Panc1 (cell line): ENCODE data around the gene CAPN8. TPM values are rescaled to one million over a fixed set of nuclear protein-coding genes. Genes with fewer than 3 reads are reported as not detected.

Experiments used
- ATAC-seq: fragments of 200-7000 bp; cut with Tn5 transposase; 2 replicates; pipeline ENCODE4 v1.9.1; 2020; ENCODE audit warnings: mild to moderate bottlenecking, moderate library complexity
- BruUV-seq: library from RNA; stranded (reverse); fragments of 400-500 nt; replicated peaks from 2 replicates; lab custom pipeline; 2021; lab: Mats Ljungman, UMichigan
- CTCF ChIA-PET: fragments of 300-600 bp; sonication (Branson Sonifier 250); formaldehyde crosslinking; loops from one replicate; lab custom pipeline; 2022; ENCODE audit warnings: antibody characterized with exemption; lab: Charles Lee
- POLR2A ChIA-PET: fragments of 300-600 bp; sonication (Branson Sonifier 250); formaldehyde crosslinking; loops from one replicate; lab custom pipeline; 2022; ENCODE audit warnings: antibody characterized with exemption; lab: Charles Lee
- DNase-seq: peaks from one replicate; pipeline ENCODE4 v3.0.0-alpha.2; 2010; ENCODE audit warnings: low read depth, low spot score
- H3K27ac ChIP-seq: 2 replicates; pipeline ENCODE4 v1.5.1; 2011; ENCODE audit warnings: mild to moderate bottlenecking, low read length, inconsistent platforms
- H3K27me3 ChIP-seq: fragments of 200-500 bp; sonication (Bioruptor generic); 2 replicates; pipeline ENCODE4 v1.6.0; 2014; ENCODE audit warnings: low read length, inconsistent platforms; ENCODE audit not compliant: control insufficient read depth, insufficient read depth
- H3K36me3 ChIP-seq: fragments of 200-500 bp; sonication (Bioruptor generic); 2 replicates; pipeline ENCODE4 v1.5.1; 2014; ENCODE audit warnings: inconsistent platforms, mild to moderate bottlenecking, low read length, moderate library complexity; ENCODE audit not compliant: control insufficient read depth, insufficient read depth
- H3K4me1 ChIP-seq: 2 replicates; pipeline ENCODE4 v1.5.1; 2011; ENCODE audit warnings: inconsistent platforms, mild to moderate bottlenecking, low read length, moderate library complexity; ENCODE audit not compliant: control insufficient read depth, insufficient read depth
- H3K4me3 ChIP-seq, 2 experiments: 2 replicates each; pipeline ENCODE4 v1.5.1; 2011 to 2012; ENCODE audit warnings: low read depth in 2 of 2, low read length in 2 of 2, mild to moderate bottlenecking in 2 of 2, inconsistent platforms in 1 of 2, moderate library complexity in 1 of 2
- H3K9me3 ChIP-seq: fragments of 200-500 bp; sonication (Bioruptor generic); 2 replicates; pipeline ENCODE4 v1.5.1; 2014; ENCODE audit warnings: low read depth, mild to moderate bottlenecking, inconsistent platforms, low read length, moderate library complexity; ENCODE audit not compliant: control insufficient read depth, insufficient read depth
- POLR2AphosphoS5 ChIP-seq: IDR thresholded peaks from 2 replicates; pipeline ENCODE4 v1.6.1; 2012; ENCODE audit warnings: mild to moderate bottlenecking, low read depth, low read length, moderate library complexity
- SIN3A ChIP-seq: IDR thresholded peaks from 2 replicates; pipeline ENCODE4 v1.6.1; 2012; ENCODE audit warnings: low read depth, mild to moderate bottlenecking, low read length, moderate library complexity, borderline replicate concordance; ENCODE audit not compliant: insufficient read depth
- TCF7L2 ChIP-seq: IDR thresholded peaks from 2 replicates; pipeline ENCODE4 v1.6.1; 2011; ENCODE audit warnings: mild to moderate bottlenecking, low read depth, low read length, inconsistent platforms
- in situ Hi-C: cut with HindIII; loops from 2 replicates; pipeline ENCODE4 v1.10.0; 2016; ENCODE audit warnings: low sequenced_read_pairs, low pct_unique_long_range_greater_than_20kb
- intact Hi-C: fragments of 100-400 bp; cut with micrococcal nuclease; formaldehyde crosslinking; loops from one replicate; pipeline ENCODE4 v1.10.0; 2022; ENCODE audit not compliant: unreplicated experiment
- total RNA-seq: library from RNA; stranded (reverse); gene quantifications from one replicate; pipeline ENCODE4 v1.2.1, GENCODE V29; 2021; ENCODE audit not compliant: unreplicated experiment
- TF ChIP-seq, protein P1 (sequence below), 2 experiments: IDR thresholded peaks; 2 replicates each; pipeline ENCODE4 v1.6.1; 2011 to 2012; ENCODE audit warnings: low read depth in 2 of 2, control low read depth in 1 of 2, low read length in 1 of 2, mild to moderate bottlenecking in 1 of 2, moderate library complexity in 1 of 2; ENCODE audit not compliant: insufficient read depth in 1 of 2
- TF ChIP-seq, protein P2 (sequence below): fragments of 450-650 bp; IDR thresholded peaks from 2 replicates; pipeline ENCODE4 v1.5.1; 2017; ENCODE audit warnings: mild to moderate bottlenecking

CAPN8 gene
- total RNA-seq, 1 experiment from 2014 or later, result 0.28 TPM

DNA sequence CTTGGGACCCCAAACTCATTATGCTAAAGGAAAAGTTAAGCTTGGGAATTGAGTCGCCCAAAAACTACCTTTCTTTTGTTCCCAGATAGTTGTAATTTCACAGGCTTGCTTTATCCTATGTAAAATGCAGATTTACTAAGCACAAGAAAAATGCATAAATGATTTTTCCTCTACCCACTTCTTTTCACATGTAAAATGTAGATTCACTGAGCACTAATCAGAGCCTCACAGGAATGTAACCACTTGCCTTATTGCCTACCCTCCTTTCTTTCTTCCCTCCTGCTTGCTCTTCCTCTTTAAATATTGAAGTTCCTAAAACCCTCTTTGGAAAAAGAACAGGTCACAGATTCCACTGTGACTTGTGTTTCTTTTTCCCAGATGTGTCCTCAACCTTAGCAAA, 18.3 kb downstream of the CAPN8 start:
- Histone ChIP-seq H3K9me3 (no peaks in the 10 kb centered on the region), H3K4me3 (no peak overlapping the region), H3K27me3 (no peaks in the 10 kb centered on the region), H3K36me3 (no peaks in the 10 kb centered on the region), H3K4me1 (no peaks in the 10 kb centered on the region), H3K27ac (no peak overlapping the region)
- in situ Hi-C loops (no loop called here), intact Hi-C loops (no loop called here)
- TF ChIP-seq, protein P1, sequence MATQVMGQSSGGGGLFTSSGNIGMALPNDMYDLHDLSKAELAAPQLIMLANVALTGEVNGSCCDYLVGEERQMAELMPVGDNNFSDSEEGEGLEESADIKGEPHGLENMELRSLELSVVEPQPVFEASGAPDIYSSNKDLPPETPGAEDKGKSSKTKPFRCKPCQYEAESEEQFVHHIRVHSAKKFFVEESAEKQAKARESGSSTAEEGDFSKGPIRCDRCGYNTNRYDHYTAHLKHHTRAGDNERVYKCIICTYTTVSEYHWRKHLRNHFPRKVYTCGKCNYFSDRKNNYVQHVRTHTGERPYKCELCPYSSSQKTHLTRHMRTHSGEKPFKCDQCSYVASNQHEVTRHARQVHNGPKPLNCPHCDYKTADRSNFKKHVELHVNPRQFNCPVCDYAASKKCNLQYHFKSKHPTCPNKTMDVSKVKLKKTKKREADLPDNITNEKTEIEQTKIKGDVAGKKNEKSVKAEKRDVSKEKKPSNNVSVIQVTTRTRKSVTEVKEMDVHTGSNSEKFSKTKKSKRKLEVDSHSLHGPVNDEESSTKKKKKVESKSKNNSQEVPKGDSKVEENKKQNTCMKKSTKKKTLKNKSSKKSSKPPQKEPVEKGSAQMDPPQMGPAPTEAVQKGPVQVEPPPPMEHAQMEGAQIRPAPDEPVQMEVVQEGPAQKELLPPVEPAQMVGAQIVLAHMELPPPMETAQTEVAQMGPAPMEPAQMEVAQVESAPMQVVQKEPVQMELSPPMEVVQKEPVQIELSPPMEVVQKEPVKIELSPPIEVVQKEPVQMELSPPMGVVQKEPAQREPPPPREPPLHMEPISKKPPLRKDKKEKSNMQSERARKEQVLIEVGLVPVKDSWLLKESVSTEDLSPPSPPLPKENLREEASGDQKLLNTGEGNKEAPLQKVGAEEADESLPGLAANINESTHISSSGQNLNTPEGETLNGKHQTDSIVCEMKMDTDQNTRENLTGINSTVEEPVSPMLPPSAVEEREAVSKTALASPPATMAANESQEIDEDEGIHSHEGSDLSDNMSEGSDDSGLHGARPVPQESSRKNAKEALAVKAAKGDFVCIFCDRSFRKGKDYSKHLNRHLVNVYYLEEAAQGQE (IDR thresholded peaks at IDR 0.05; ENCODE audit: insufficient read depth in 1 of 2, low read depth in 2 of 2, low read length in 1 of 2), result no peak
- TF ChIP-seq, protein P2, sequence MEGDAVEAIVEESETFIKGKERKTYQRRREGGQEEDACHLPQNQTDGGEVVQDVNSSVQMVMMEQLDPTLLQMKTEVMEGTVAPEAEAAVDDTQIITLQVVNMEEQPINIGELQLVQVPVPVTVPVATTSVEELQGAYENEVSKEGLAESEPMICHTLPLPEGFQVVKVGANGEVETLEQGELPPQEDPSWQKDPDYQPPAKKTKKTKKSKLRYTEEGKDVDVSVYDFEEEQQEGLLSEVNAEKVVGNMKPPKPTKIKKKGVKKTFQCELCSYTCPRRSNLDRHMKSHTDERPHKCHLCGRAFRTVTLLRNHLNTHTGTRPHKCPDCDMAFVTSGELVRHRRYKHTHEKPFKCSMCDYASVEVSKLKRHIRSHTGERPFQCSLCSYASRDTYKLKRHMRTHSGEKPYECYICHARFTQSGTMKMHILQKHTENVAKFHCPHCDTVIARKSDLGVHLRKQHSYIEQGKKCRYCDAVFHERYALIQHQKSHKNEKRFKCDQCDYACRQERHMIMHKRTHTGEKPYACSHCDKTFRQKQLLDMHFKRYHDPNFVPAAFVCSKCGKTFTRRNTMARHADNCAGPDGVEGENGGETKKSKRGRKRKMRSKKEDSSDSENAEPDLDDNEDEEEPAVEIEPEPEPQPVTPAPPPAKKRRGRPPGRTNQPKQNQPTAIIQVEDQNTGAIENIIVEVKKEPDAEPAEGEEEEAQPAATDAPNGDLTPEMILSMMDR, result no peak
- ChIA-PET CTCF (no interaction called here), POLR2A (no interaction called here)
- DNase-seq (no peak), ATAC-seq (no peak)
- no TSS peak for BruUV-seq

DNA sequence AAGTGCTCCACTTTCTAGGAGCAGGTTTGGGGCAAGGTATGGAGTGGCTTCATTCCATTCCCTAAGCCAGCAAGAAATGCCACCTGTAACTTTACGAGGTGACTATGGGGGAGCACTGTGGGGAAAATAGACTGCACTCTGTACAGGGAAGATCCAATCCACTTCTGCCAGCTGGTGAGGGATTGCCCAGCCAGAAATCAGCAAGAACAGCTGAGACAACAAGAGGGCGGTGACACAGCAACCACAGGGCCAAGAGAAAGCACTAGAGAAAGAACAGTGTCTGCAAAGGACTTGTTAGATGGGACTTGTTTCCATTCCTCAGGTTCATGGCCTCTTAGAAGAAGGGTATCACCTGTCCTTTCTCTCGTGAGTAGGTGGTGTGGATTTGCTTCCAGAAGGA, 19.6 kb downstream of the CAPN8 start:
- H3K9me3 ChIP-seq, result no peaks in the 10 kb centered on the region
- no peak overlapping the region for H3K4me3 ChIP-seq
- in situ Hi-C loops, result no loop called here
- H3K4me1 ChIP-seq, result no peaks in the 10 kb centered on the region
- no peaks in the 10 kb centered on the region for H3K36me3 ChIP-seq
- POLR2A ChIA-PET, result no interaction called here
- DNase-seq (no peak), ATAC-seq (no peak)
- TF ChIP-seq, protein P1 (IDR thresholded peaks at IDR 0.05; ENCODE audit: insufficient read depth in 1 of 2, low read depth in 2 of 2, low read length in 1 of 2), result no peak
- TF ChIP-seq TCF7L2, result no peak
- TF ChIP-seq, protein P2, result no peak
- TF ChIP-seq POLR2AphosphoS5, result no peak
- TF ChIP-seq SIN3A, result no peak
- intact Hi-C loops, result no loop called here
- no TSS peak for BruUV-seq
- no peaks in the 10 kb centered on the region for H3K27me3 ChIP-seq
- CTCF ChIA-PET, result no interaction called here
- no peak overlapping the region for H3K27ac ChIP-seq
